Naive thymus-derived CD8-positive, alpha-beta T cell (primary cell): ENCODE results near the gene IDS. TPM values are rescaled to one million over a fixed set of nuclear protein-coding genes. Genes with fewer than 3 reads are reported as not detected.
"Not testable (repeated sequence)": the region's sequence is repeated elsewhere in the genome, so short reads cannot be mapped to it uniquely, and the experiment has no call there.

Source experiments
- ATAC-seq, 2 donors: fragments of 150-1000 bp; cut with Tn5 transposase in 1 of 2; sonication (Bioruptor Pico), chemical (Tn5 transposase) in 1 of 2; 1 replicate in 1 of 2; 2 replicates in 1 of 2; pipeline ENCODE4 v1.10.0; 2021; ENCODE audit warnings: mild to moderate bottlenecking in 2 of 2, moderate library complexity in 2 of 2
- POLR2A ChIA-PET: fragments of 350-600 bp; sonication (Branson Sonifier 250); formaldehyde crosslinking; loops from one replicate; lab custom pipeline; 2021; ENCODE audit warnings: antibody characterized with exemption; lab: Charles Lee
- DNase-seq, 10 donors: peaks; one replicate each; pipeline versions ENCODE4 v3.0.0 to v3.0.0-alpha.2; 2020 to 2022
- H3K27ac Mint-ChIP-seq, 10 donors: one replicate each; pipeline ENCODE4 v1.8.0; 2020 to 2022; ENCODE audit warnings: mild to moderate bottlenecking in 10 of 10, mixed read lengths in 10 of 10, moderate library complexity in 4 of 10, inconsistent platforms in 1 of 10
- H3K27me3 Mint-ChIP-seq, 5 donors: one replicate each; pipeline ENCODE4 v1.8.0; 2021 to 2022; ENCODE audit warnings: mixed read lengths in 5 of 5
- H3K36me3 Mint-ChIP-seq, 3 donors: one replicate each; pipeline ENCODE4 v1.8.0; 2020 to 2022; ENCODE audit warnings: mixed read lengths in 3 of 3, mild to moderate bottlenecking in 2 of 3, inconsistent platforms in 1 of 3
- H3K4me1 Mint-ChIP-seq, 4 donors: one replicate each; pipeline ENCODE4 v1.8.0; 2021 to 2022; ENCODE audit warnings: mixed read lengths in 4 of 4
- H3K4me3 Mint-ChIP-seq, 10 donors: one replicate each; pipeline ENCODE4 v1.8.0; 2020 to 2022; ENCODE audit warnings: mild to moderate bottlenecking in 10 of 10, mixed read lengths in 10 of 10, moderate library complexity in 6 of 10, inconsistent platforms in 1 of 10
- H3K9me3 Mint-ChIP-seq, 9 donors: one replicate each; pipeline ENCODE4 v1.8.0; 2020 to 2022; ENCODE audit warnings: mixed read lengths in 9 of 9, mild to moderate bottlenecking in 3 of 9, inconsistent platforms in 1 of 9, moderate library complexity in 1 of 9
- polyA plus RNA-seq, 3 donors: library from polyadenylated mRNA; unstranded; fragments of 300-500 nt; fragmentation: Illumina TruSeq; gene quantifications; one replicate each; pipeline ENCODE4 v1.2.3, GENCODE V29; 2021
- total RNA-seq, 8 experiments: library from RNA in 2 of 8; stranded (reverse) in 2 of 8; gene quantifications; one replicate each; pipeline ENCODE4 v1.2.3 and lab custom pipeline; 2021 to 2026

The IDS gene
- 100 to 1,000 TPM; 151 to 164 TPM for total RNA-seq
- polyA plus RNA-seq, result 10 to 100 TPM; 65.4 to 98.4 (median 81.1) TPM
- total RNA-seq (lab: John Stamatoyannopoulos, UW), result 8.5 to 79.2 (median 43.8) reads per million in 6 experiments

GRCh38 chrX:149504915-149505651, at the start of gene IDS:
TSS of gene IDS (minus strand) at chrX:149505306. CDS start at chrX:149505137, 169 bp downstream.
- peaks cover 9 to 41% (median 34%) of the 10 kb centered on the region in 4 donors for H3K4me1 Mint-ChIP-seq
- POLR2A ChIA-PET, result interaction anchor here (0.8 to 2.9 kb wide), 8 partner anchors 9 to 435 kb away, joined by 3 to 41 read pairs (median 5); partner anchors contain the start of genes EOLA1 and EOLA2
- H3K9me3 Mint-ChIP-seq, result no peaks in the 10 kb centered on the region
- ATAC-seq (peak; percentile 61 to 70), DNase-seq (peak; percentile 69 to 95 (median 84))
- peak within 1 kb of the TSS; percentile 95 to 100 (median 97) for H3K27ac Mint-ChIP-seq
- peaks cover 0 to 25% (median 3%) of the 10 kb centered on the region in 3 donors for H3K36me3 Mint-ChIP-seq
- H3K4me3 Mint-ChIP-seq, result peak within 1 kb of the TSS; percentile 85 to 99 (median 93)
- no peaks in the 10 kb centered on the region for H3K27me3 Mint-ChIP-seq

DNA sequence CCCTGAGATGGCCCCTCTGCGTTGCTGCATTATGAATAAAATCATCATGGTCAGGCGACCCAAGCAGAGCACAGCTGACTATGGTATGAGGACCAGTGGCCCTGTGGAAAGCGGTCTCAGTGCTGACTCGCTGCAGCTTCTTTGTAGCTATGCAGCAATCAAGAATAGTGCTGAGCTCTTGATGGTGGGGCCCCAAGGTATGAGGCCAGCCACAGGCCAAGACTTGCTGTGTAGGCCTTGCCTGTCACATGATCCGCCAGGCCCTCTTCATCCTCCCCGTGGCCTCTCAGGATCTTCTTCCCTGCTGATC, 46.8 kb upstream of the IDS start:
- H3K9me3 Mint-ChIP-seq, H3K36me3 Mint-ChIP-seq, H3K27ac Mint-ChIP-seq, ATAC-seq, H3K27me3 Mint-ChIP-seq, H3K4me1 Mint-ChIP-seq, POLR2A ChIA-PET, DNase-seq, H3K4me3 Mint-ChIP-seq: not testable (repeated sequence)

- ATAC-seq, H3K4me1 Mint-ChIP-seq, H3K4me3 Mint-ChIP-seq, DNase-seq, H3K9me3 Mint-ChIP-seq, POLR2A ChIA-PET, H3K27ac Mint-ChIP-seq, H3K27me3 Mint-ChIP-seq, H3K36me3 Mint-ChIP-seq: not testable (repeated sequence)
Observed at GRCh38 chrX:149551245-149551938, 46.3 kb upstream of the IDS start.

DNA sequence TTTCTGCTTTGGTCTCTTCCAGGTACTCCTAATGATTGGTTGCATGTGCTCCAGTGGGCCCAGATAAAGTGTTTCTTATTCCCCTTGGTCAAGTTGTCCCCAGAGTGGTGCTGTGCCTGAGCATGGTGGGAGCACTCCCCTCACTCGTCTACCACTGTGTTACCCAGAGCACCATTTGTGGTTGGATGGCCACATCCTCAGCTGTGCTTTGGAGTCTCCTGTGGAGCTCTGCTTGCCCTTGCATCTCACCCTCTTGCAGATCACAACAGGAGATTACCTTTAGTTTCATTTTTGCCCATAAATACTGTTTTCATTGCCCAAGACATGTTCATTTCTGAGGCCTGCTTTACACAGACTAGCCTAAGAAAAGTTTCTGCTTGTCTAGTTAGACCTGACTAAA, 45.3 kb upstream of the IDS start:
- H3K27me3 Mint-ChIP-seq, POLR2A ChIA-PET: not testable (repeated sequence)

DNA sequence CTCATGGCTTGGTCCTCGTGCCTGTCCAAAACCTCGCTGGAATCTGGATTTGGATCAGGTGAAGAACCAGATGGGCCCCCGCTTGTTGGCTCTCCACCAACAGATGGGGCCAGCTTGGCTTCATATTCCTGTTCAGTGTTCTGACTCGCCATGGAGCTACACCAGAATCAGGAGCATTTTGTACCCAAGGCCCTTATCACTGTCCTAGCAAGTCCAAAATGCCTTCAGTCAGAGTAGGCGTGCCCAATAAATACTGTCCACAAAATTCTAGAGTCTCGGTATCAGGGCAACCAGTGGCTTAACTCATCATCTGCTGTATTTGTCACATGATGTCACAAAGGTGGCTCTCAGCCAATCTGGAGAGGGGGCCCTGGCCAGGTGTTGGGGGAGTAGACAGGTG, 44.6 kb upstream of the IDS start, which contains the start of gene HSFX3:
TSS of gene HSFX3 (minus strand) at position 224 of the 400 bp plus-strand sequence. CDS start at position 152, 72 bp downstream.
- H3K9me3 Mint-ChIP-seq, H3K27me3 Mint-ChIP-seq, POLR2A ChIA-PET, DNase-seq, H3K36me3 Mint-ChIP-seq, H3K4me1 Mint-ChIP-seq, H3K4me3 Mint-ChIP-seq, ATAC-seq: not testable (repeated sequence)
- peak within 1 kb of the TSS in 2 of 10 donors; percentile 31 to 44 for H3K27ac Mint-ChIP-seq

More for the DNA sequence above, 45.3 kb upstream of the IDS start:
- not testable (repeated sequence) for H3K36me3 Mint-ChIP-seq, H3K4me1 Mint-ChIP-seq, ATAC-seq, H3K9me3 Mint-ChIP-seq, DNase-seq, H3K4me3 Mint-ChIP-seq
- peak overlapping the region in 2 of 10 donors; percentile 31 to 44 for H3K27ac Mint-ChIP-seq

DNA sequence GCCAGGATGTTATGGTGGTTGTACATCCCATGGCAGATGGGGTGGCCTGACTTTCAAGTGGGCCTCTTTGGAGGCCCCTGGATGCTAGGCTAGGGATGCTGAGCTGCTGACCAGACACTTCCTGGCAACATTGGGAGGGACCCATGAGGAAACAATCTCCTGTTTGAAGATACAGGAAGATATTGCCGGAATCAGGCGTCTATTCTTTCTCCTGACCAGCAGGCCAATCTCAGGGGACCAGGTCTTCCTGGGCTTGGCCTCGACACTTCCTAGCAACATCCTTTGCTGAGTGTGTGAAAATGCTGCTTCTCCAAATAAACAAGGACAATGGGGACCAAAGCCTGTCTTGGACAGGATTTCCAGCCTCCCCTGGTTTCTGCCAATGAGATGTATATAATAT, 42.7 kb upstream of the IDS start:
- POLR2A ChIA-PET, result not testable (repeated sequence)

DNA sequence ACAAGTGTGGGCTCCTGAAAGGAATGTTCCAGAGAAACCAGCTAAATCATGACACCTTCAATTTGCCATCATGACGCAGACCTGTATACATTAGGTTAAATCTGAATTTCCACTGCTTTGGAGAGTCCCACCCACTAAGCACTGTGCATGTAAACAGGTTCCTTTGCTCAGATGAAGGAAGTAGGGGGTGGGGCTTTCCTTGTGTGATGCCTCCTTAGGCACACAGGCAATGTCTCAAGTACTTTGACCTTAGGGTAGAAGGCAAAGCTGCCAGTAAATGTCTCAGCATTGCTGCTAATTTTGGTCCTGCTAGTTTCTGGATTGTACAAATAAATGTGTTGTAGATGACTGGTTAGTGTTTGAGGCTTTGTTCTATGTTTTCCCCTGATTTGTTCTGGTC, 41.9 kb upstream of the IDS start:
- H3K9me3 Mint-ChIP-seq, H3K27ac Mint-ChIP-seq, ATAC-seq, H3K4me3 Mint-ChIP-seq, H3K4me1 Mint-ChIP-seq, POLR2A ChIA-PET, DNase-seq, H3K27me3 Mint-ChIP-seq: not testable (repeated sequence)
- H3K36me3 Mint-ChIP-seq, result peaks cover 0 to 11% (median 0%) of the 10 kb centered on the region in 3 donors

More for the DNA sequence above, 42.7 kb upstream of the IDS start:
- not testable (repeated sequence) for H3K9me3 Mint-ChIP-seq, H3K27me3 Mint-ChIP-seq, ATAC-seq, H3K27ac Mint-ChIP-seq, H3K4me1 Mint-ChIP-seq, H3K4me3 Mint-ChIP-seq, DNase-seq
- H3K36me3 Mint-ChIP-seq, result peaks cover 0 to 11% (median 0%) of the 10 kb centered on the region in 3 donors

- POLR2A ChIA-PET, H3K4me3 Mint-ChIP-seq, H3K27me3 Mint-ChIP-seq, H3K9me3 Mint-ChIP-seq, DNase-seq, ATAC-seq, H3K4me1 Mint-ChIP-seq: not testable (repeated sequence)
- H3K27ac Mint-ChIP-seq, result peak overlapping the region in 1 of 10 donors; percentile 49
- H3K36me3 Mint-ChIP-seq, result peaks cover 0 to 11% (median 0%) of the 10 kb centered on the region in 3 donors
Observed at GRCh38 chrX:149545545-149546543, 40.7 kb upstream of the IDS start.

DNA sequence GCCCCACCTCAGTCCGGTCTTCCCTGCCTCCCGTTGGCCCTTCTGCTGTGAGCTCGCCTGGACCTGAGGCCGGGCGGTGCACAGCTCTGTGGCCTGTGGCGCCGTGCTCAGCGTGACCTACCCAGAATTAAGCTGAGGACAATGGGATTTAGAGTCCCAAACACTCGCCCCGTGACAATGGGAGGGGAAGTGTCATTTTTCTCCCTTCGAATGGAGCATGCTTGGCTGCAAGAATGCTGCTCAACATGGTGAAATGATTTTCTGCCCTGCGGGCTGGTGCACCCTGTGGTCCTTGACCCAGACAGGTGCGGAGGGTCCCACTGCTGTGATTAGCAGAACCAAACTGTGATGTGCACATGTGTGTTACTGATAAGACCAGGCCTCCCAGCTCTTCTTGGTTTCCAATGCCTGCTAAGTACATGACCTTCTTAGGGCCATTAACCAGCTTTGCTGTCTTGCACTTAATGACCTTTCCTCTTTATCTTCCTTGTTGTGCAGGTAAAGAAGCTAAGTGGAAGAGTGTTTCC, 36.5 kb upstream of the IDS start:
- Mint-ChIP-seq H3K4me1 (peaks cover 0 to 13% (median 7%) of the 10 kb centered on the region in 4 donors), H3K9me3 (no peaks in the 10 kb centered on the region), H3K4me3 (peak overlapping the region; percentile 77 to 99 (median 95)), H3K27ac (peak overlapping the region; percentile 75 to 100 (median 100)), H3K36me3 (peaks cover 0 to 11% (median 0%) of the 10 kb centered on the region in 3 donors), H3K27me3 (no peaks in the 10 kb centered on the region)
- no peak for DNase-seq
- POLR2A ChIA-PET, result interaction anchor here (3.2 to 3.5 kb wide), 2 partner anchors 37 to 398 kb away, joined by 41 read pairs; partner anchors contain the start of genes EOLA2 and IDS
- no peak for ATAC-seq

DNA sequence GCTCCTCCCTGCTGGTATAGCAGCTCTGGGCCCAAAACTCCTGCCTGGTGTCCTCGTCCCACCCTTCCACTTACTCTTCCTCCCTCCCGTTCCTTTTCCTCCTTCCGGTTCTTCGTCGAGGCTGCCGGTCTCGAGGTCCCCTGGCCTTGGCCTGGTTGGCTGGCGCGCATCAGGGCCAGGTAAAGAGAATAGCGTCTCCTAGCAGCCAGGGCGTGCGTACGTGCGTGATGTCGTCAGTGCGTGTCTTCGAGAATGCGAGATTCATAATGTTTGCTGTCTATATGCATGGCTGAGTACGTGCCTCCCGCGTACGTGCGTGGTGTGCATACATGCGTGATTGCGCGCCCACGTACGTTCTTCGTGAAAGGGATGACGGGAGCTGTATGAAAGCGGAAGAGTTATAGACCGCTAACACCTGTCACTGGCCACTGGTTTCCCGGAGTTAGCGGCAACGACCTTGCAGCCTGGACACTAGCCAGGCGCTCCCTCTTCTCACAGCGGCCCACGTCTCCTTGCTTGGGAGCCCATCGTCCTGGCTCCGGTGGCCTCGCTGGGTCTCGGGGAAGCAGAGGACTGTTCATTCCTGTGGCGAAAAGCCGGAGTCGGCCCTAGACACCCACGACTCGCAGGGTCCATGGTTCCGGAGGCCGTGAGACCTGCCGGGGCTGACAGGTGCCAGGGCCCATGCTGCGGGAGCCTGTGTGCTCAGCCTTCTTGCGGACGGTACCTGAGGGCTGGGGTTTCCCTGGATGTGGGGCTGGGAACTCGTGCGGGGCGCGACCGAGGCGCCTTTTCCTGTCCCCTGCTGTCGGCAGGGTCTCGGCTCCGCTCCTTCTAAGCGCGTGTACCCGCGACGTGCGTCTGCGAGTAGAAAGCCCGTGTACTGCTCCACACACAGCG, 35.8 kb upstream of the IDS start, which contains the start of gene EOLA1:
TSS of gene EOLA1 (plus strand) at position 392 of the 900 bp plus-strand sequence. CDS start 4,619 bp downstream, outside the sequence.
- peak within 1 kb of the TSS; percentile 77 to 99 (median 95) for H3K4me3 Mint-ChIP-seq
- H3K36me3 Mint-ChIP-seq, result peaks cover 0 to 14% (median 0%) of the 10 kb centered on the region in 3 donors
- H3K27ac Mint-ChIP-seq, result peak within 1 kb of the TSS; percentile 97 to 100 (median 100)
- H3K9me3 Mint-ChIP-seq, result no peaks in the 10 kb centered on the region
- H3K27me3 Mint-ChIP-seq, result no peaks in the 10 kb centered on the region
- POLR2A ChIA-PET, result interaction anchor here (1.2 to 3.5 kb wide), 9 partner anchors 11 to 1629 kb away, joined by 4 to 41 read pairs (median 16); partner anchors contain the start of genes EOLA2, FMR1 and IDS
- DNase-seq (peak in 8 of 10 donors; percentile 68 to 96 (median 90)), ATAC-seq (peak; percentile 69 to 74)
- peaks cover 0 to 13% (median 7%) of the 10 kb centered on the region in 4 donors for H3K4me1 Mint-ChIP-seq
